Caco-2 (cell line): ENCODE data around the gene PRDM2. TPM values are rescaled to one million over a fixed set of nuclear protein-coding genes. Genes with fewer than 3 reads are reported as not detected.

Experiments used
- BruUV-seq: library from RNA; stranded (reverse); fragments of 400-500 nt; replicated peaks from 2 replicates; lab custom pipeline; 2021; lab: Mats Ljungman, UMichigan
- CTCF ChIA-PET: fragments of 300-600 bp; sonication (Branson Sonifier 250); formaldehyde crosslinking; loops from one replicate; lab custom pipeline; 2022; ENCODE audit warnings: antibody characterized with exemption; lab: Charles Lee
- POLR2A ChIA-PET: fragments of 300-600 bp; sonication (Branson Sonifier 250); formaldehyde crosslinking; loops from one replicate; lab custom pipeline; 2022; ENCODE audit warnings: antibody characterized with exemption; lab: Charles Lee
- DNase-seq, 2 experiments: peaks; one replicate each; pipeline versions ENCODE4 v3.0.0 to v3.0.0-alpha.2; 2020 to 2022
- H3K27me3 ChIP-seq: replicated peaks from 2 replicates; pipeline ENCODE4 v1.6.0; 2011; ENCODE audit warnings: low read length; ENCODE audit not compliant: control insufficient read depth, insufficient read depth
- H3K36me3 ChIP-seq: 2 replicates; pipeline ENCODE4 v1.5.1; 2011; ENCODE audit warnings: low read length; ENCODE audit not compliant: control insufficient read depth, insufficient read depth
- H3K4me1 ChIP-seq: fragments of 250-450 bp; sonication (Bioruptor Pico); 2 replicates; pipeline ENCODE4 v1.5.1; 2020; ENCODE audit warnings: mild to moderate bottlenecking
- H3K4me3 ChIP-seq: 2 replicates; pipeline ENCODE4 v1.5.1; 2011; ENCODE audit warnings: low read depth, mild to moderate bottlenecking, control low read depth, low read length
- H3K9me3 ChIP-seq: fragments of 250-450 bp; sonication (Bioruptor Pico); 2 replicates; pipeline ENCODE4 v1.5.1; 2020; ENCODE audit warnings: mild to moderate bottlenecking, moderate library complexity
- H3K27ac Mint-ChIP-seq: one replicate; pipeline ENCODE4 v1.8.0; 2022; ENCODE audit warnings: mixed read lengths; ENCODE audit not compliant: unreplicated experiment
- H3K27me3 Mint-ChIP-seq: one replicate; pipeline ENCODE4 v1.8.0; 2022; ENCODE audit warnings: mixed read lengths; ENCODE audit not compliant: insufficient read depth, unreplicated experiment
- H3K36me3 Mint-ChIP-seq: one replicate; pipeline ENCODE4 v1.8.0; 2022; ENCODE audit warnings: mild to moderate bottlenecking, mixed read lengths; ENCODE audit not compliant: insufficient read depth, unreplicated experiment
- H3K4me1 Mint-ChIP-seq: one replicate; pipeline ENCODE4 v1.8.0; 2022; ENCODE audit warnings: low read depth, mixed read lengths; ENCODE audit not compliant: unreplicated experiment
- H3K4me3 Mint-ChIP-seq: one replicate; pipeline ENCODE4 v1.8.0; 2022; ENCODE audit warnings: mild to moderate bottlenecking, moderate library complexity, mixed read lengths; ENCODE audit not compliant: unreplicated experiment
- H3K9me3 Mint-ChIP-seq: one replicate; pipeline ENCODE4 v1.8.0; 2022; ENCODE audit warnings: mixed read lengths; ENCODE audit not compliant: unreplicated experiment
- intact Hi-C: fragments of 100-400 bp; cut with micrococcal nuclease; formaldehyde crosslinking; loops from one replicate; pipeline ENCODE4 v1.10.0; 2022; ENCODE audit not compliant: unreplicated experiment
- total RNA-seq: library from RNA; stranded (reverse); gene quantifications from 2 replicates; pipeline ENCODE4 v1.2.3, GENCODE V29; 2022
- TF ChIP-seq, protein P1 (sequence below), 2 experiments: fragments of 200-600 bp in 1 of 2; IDR thresholded peaks; 1 replicate in 1 of 2; 2 replicates in 1 of 2; pipeline versions ENCODE4 v1.5.1 to v1.8.0; 2011 to 2022; ENCODE audit warnings: antibody characterized with exemption in 1 of 2, control low read depth in 1 of 2, inconsistent platforms in 1 of 2, low read depth in 1 of 2, low read length in 1 of 2, mild to moderate bottlenecking in 1 of 2, moderate library complexity in 1 of 2; ENCODE audit not compliant: insufficient read depth in 1 of 2, severe bottlenecking in 1 of 2, unreplicated experiment in 1 of 2

PRDM2 gene
- total RNA-seq, 1 experiment from 2014 or later: 32.7 TPM

DNA sequence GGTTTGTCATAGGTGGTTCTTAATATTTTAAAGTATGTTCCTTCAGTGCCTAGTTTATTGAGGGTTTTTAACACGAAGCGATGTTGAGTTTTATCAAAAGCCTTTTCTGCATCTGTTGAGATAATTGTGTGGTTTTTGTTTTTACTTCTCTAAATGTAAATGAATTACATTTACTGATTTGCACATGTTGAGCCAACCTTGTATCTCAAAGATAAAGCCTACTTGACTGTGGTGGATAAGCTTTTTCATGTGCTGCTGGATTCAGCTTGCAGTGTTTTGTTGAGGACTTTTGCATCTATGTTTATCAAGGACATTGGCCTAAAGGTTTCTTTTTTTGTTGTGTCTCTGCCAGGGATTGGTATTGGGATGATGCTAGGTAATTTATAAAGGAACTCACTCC lies 142.5 kb downstream of the PRDM2 start:
- Histone ChIP-seq H3K27me3 (no peaks in the 10 kb centered on the region), H3K4me3 (no peak overlapping the region), H3K36me3 (no peaks in the 10 kb centered on the region), H3K9me3 (no peaks in the 10 kb centered on the region), H3K4me1 (no peaks in the 10 kb centered on the region)
- no peaks in the 10 kb centered on the region for H3K9me3 Mint-ChIP-seq
- DNase-seq: no peak
- POLR2A ChIA-PET: no interaction called here
- no TSS peak for BruUV-seq
- no peak overlapping the region for H3K27ac Mint-ChIP-seq
- TF ChIP-seq, protein P1, sequence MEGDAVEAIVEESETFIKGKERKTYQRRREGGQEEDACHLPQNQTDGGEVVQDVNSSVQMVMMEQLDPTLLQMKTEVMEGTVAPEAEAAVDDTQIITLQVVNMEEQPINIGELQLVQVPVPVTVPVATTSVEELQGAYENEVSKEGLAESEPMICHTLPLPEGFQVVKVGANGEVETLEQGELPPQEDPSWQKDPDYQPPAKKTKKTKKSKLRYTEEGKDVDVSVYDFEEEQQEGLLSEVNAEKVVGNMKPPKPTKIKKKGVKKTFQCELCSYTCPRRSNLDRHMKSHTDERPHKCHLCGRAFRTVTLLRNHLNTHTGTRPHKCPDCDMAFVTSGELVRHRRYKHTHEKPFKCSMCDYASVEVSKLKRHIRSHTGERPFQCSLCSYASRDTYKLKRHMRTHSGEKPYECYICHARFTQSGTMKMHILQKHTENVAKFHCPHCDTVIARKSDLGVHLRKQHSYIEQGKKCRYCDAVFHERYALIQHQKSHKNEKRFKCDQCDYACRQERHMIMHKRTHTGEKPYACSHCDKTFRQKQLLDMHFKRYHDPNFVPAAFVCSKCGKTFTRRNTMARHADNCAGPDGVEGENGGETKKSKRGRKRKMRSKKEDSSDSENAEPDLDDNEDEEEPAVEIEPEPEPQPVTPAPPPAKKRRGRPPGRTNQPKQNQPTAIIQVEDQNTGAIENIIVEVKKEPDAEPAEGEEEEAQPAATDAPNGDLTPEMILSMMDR (IDR thresholded peaks at IDR 0.05; ENCODE audit: insufficient read depth in 1 of 2, low read depth in 1 of 2, low read length in 1 of 2, severe bottlenecking in 1 of 2, unreplicated experiment in 1 of 2): no peak
- CTCF ChIA-PET: no interaction called here
- intact Hi-C loops: no loop called here
- H3K36me3 Mint-ChIP-seq: no peaks in the 10 kb centered on the region
- H3K27me3 Mint-ChIP-seq: peaks cover 8% of the 10 kb centered on the region
- no peak overlapping the region for H3K4me3 Mint-ChIP-seq
- H3K4me1 Mint-ChIP-seq: no peaks in the 10 kb centered on the region

DNA sequence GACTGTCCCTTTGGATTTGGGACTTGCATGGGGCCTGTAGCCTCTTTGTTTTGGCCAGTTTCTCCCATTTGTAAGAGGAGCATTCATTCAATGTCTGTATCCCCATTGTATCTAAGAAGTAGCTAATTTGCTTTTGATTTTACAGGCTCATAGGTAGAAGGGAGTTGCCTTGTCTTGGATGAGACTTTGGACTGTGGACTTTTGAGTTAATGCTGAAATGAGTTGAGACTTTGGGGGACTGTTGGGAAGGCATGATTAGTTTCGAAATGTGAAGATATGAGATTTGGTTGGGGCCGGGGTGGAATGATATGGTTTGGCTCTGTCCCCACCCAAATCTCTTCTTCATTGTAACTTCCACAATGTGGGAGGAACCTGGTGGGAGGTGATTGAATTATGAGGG lies 151.7 kb downstream of the PRDM2 start:
- intact Hi-C loops: no loop called here
- CTCF ChIA-PET: no interaction called here

GRCh38 chr1:13855554-13855953 lies 155.6 kb downstream of the PRDM2 start:
- no peak for DNase-seq
- Mint-ChIP-seq H3K27me3 (no peaks in the 10 kb centered on the region), H3K4me3 (no peak overlapping the region), H3K9me3 (no peaks in the 10 kb centered on the region), H3K36me3 (no peaks in the 10 kb centered on the region), H3K4me1 (peaks cover 7% of the 10 kb centered on the region), H3K27ac (no peak overlapping the region)
- TF ChIP-seq, protein P1 (IDR thresholded peaks at IDR 0.05; ENCODE audit: insufficient read depth in 1 of 2, low read depth in 1 of 2, low read length in 1 of 2, severe bottlenecking in 1 of 2, unreplicated experiment in 1 of 2): no peak
- no peaks in the 10 kb centered on the region for H3K4me1 ChIP-seq
- H3K36me3 ChIP-seq: no peaks in the 10 kb centered on the region
- H3K9me3 ChIP-seq: no peaks in the 10 kb centered on the region
- no peaks in the 10 kb centered on the region for H3K27me3 ChIP-seq
- no TSS peak for BruUV-seq
- ChIA-PET CTCF (no interaction called here), POLR2A (no interaction called here)
- no peak overlapping the region for H3K4me3 ChIP-seq
- intact Hi-C loops: no loop called here

More for the DNA sequence above, 151.7 kb downstream of the PRDM2 start:
- no peaks in the 10 kb centered on the region for H3K4me1 ChIP-seq
- no peaks in the 10 kb centered on the region for H3K36me3 Mint-ChIP-seq
- POLR2A ChIA-PET: no interaction called here
- no peaks in the 10 kb centered on the region for H3K4me1 Mint-ChIP-seq
- no peak overlapping the region for H3K27ac Mint-ChIP-seq
- DNase-seq: no peak
- BruUV-seq: no TSS peak
- no peaks in the 10 kb centered on the region for H3K9me3 ChIP-seq
- H3K4me3 Mint-ChIP-seq: no peak overlapping the region
- no peaks in the 10 kb centered on the region for H3K9me3 Mint-ChIP-seq
- TF ChIP-seq, protein P1 (IDR thresholded peaks at IDR 0.05; ENCODE audit: insufficient read depth in 1 of 2, low read depth in 1 of 2, low read length in 1 of 2, severe bottlenecking in 1 of 2, unreplicated experiment in 1 of 2): no peak
- no peaks in the 10 kb centered on the region for H3K27me3 Mint-ChIP-seq
- H3K27me3 ChIP-seq: no peaks in the 10 kb centered on the region
- no peaks in the 10 kb centered on the region for H3K36me3 ChIP-seq
- no peak overlapping the region for H3K4me3 ChIP-seq
